HG03097 (cell line): ENCODE measurements around the gene NNT.
A peak's percentile ranks its signal among the peaks of the same experiment; 100 is the strongest.
"Not testable (repeated sequence)": the region's sequence is repeated elsewhere in the genome, so short reads cannot be mapped to it uniquely, and the experiment has no call there.

ENCODE experiments used
- ATAC-seq: cut with Tn5 transposase; IDR thresholded peaks from one replicate; pipeline ENCODE4 v1.9.1; 2021; ENCODE audit not compliant: unreplicated experiment, low FRiP score

NNT gene

GRCh38 chr5:43582082-43583005, 20.6 kb upstream of the NNT start:
- no peak for ATAC-seq

- no peak for ATAC-seq
Observed at GRCh38 chr5:43583724-43584123, 19.3 kb upstream of the NNT start.

GRCh38 chr5:43584166-43584699, 18.7 kb upstream of the NNT start:
- no peak for ATAC-seq

- ATAC-seq: no peak
Observed at GRCh38 chr5:43588842-43589241, 14.1 kb upstream of the NNT start.

GRCh38 chr5:43589310-43589709, 13.7 kb upstream of the NNT start:
- no peak for ATAC-seq

GRCh38 chr5:43590700-43591099, 12.3 kb upstream of the NNT start:
- ATAC-seq: no peak

GRCh38 chr5:43592363-43592762, 10.6 kb upstream of the NNT start:
- ATAC-seq: no peak

GRCh38 chr5:43598927-43599326, 4.1 kb upstream of the NNT start:
- not testable (repeated sequence) for ATAC-seq

GRCh38 chr5:43601454-43602260, 1.3 kb upstream of the NNT start:
- no peak for ATAC-seq

GRCh38 chr5:43603344-43604217, 601 bp downstream of the NNT start:
- peak; percentile 53 for ATAC-seq

GRCh38 chr5:43604699-43605098, 1.7 kb downstream of the NNT start:
- ATAC-seq: no peak

- no peak for ATAC-seq
Observed at GRCh38 chr5:43606351-43606750, 3.4 kb downstream of the NNT start.

GRCh38 chr5:43608406-43608805, 5.4 kb downstream of the NNT start:
- no peak for ATAC-seq

GRCh38 chr5:43609752-43610151, 6.8 kb downstream of the NNT start:
- no peak for ATAC-seq

GRCh38 chr5:43613370-43613769, 10.4 kb downstream of the NNT start:
- no peak for ATAC-seq

GRCh38 chr5:43615445-43616184, 12.6 kb downstream of the NNT start:
- ATAC-seq: no peak

GRCh38 chr5:43616535-43616934, 13.6 kb downstream of the NNT start:
- no peak for ATAC-seq

- no peak for ATAC-seq
Observed at GRCh38 chr5:43619380-43619779, 16.4 kb downstream of the NNT start.

- ATAC-seq: no peak
Observed at GRCh38 chr5:43619911-43620310, 16.9 kb downstream of the NNT start.
